Measurements from ENCODE around the gene NUDT14.

DNA sequence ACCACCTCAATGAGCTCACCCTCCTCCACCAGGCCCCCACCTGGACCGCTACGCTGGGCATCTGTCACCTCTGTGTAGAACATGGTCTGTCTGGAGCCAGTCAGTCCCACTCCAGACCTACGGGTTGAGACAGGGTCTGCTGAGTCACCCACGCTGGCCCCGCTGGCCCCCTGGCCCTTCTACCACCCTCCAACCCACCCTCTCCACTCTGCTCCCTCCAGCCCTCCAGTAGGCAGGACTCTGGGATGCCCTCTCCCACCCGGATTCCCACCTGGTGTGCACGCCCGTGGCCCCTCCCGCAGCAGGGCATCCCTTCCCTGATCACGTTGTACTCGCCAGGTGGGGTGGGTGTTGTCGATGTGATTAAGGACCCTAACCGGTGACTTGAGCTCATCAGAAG is 8.0 kb downstream of the NUDT14 start:
- TF ChIP-seq, protein P1, sequence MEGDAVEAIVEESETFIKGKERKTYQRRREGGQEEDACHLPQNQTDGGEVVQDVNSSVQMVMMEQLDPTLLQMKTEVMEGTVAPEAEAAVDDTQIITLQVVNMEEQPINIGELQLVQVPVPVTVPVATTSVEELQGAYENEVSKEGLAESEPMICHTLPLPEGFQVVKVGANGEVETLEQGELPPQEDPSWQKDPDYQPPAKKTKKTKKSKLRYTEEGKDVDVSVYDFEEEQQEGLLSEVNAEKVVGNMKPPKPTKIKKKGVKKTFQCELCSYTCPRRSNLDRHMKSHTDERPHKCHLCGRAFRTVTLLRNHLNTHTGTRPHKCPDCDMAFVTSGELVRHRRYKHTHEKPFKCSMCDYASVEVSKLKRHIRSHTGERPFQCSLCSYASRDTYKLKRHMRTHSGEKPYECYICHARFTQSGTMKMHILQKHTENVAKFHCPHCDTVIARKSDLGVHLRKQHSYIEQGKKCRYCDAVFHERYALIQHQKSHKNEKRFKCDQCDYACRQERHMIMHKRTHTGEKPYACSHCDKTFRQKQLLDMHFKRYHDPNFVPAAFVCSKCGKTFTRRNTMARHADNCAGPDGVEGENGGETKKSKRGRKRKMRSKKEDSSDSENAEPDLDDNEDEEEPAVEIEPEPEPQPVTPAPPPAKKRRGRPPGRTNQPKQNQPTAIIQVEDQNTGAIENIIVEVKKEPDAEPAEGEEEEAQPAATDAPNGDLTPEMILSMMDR (IDR thresholded peaks at IDR 0.05), result no peak
- TF ChIP-seq EZH2 (IDR thresholded peaks at IDR 0.05), result no peak
- no peak for TF ChIP-seq EZH2phosphoT487 (IDR thresholded peaks at IDR 0.05)
